Smooth muscle cell (in vitro differentiated cells): ENCODE data around the gene CYP4V2. TPM values are rescaled to one million over a fixed set of nuclear protein-coding genes. Genes with fewer than 3 reads are reported as not detected.

Experiments used
- DNase-seq: peaks from one replicate; lab custom pipeline; 2025; ENCODE audit not compliant: unreplicated experiment; lab: John Stamatoyannopoulos, UW
- H2AFZ ChIP-seq: fragments of 200-600 bp; sonication (generic); 2 replicates; pipeline ENCODE4 v1.6.0; 2016; ENCODE audit warnings: antibody characterized with exemption, low read depth, mild to moderate bottlenecking
- H3F3A ChIP-seq: fragments of 200-600 bp; sonication (generic); 2 replicates; pipeline ENCODE4 v1.6.0; 2017; ENCODE audit warnings: antibody characterized with exemption, low read depth
- H3K27ac ChIP-seq: fragments of 200-600 bp; sonication (generic); 2 replicates; pipeline ENCODE4 v1.5.1; 2016; ENCODE audit warnings: low read depth, mild to moderate bottlenecking
- H3K27me3 ChIP-seq: fragments of 200-600 bp; sonication (generic); 2 replicates; pipeline ENCODE4 v1.6.1; 2016; ENCODE audit warnings: low read depth, mild to moderate bottlenecking
- H3K36me3 ChIP-seq: fragments of 200-600 bp; sonication (generic); 2 replicates; pipeline ENCODE4 v1.5.1; 2016; ENCODE audit warnings: low read depth
- H3K4me1 ChIP-seq: fragments of 200-600 bp; sonication (generic); 2 replicates; pipeline ENCODE4 v1.5.1; 2016; ENCODE audit warnings: low read depth
- H3K4me2 ChIP-seq: fragments of 200-600 bp; sonication (generic); 2 replicates; pipeline ENCODE4 v1.6.0; 2016; ENCODE audit warnings: mild to moderate bottlenecking
- H3K4me3 ChIP-seq: fragments of 200-600 bp; sonication (generic); 2 replicates; pipeline ENCODE4 v1.5.1; 2016; ENCODE audit warnings: mild to moderate bottlenecking
- H3K79me2 ChIP-seq: fragments of 200-600 bp; sonication (generic); 2 replicates; pipeline ENCODE4 v1.6.0; 2016; ENCODE audit warnings: low read depth, mild to moderate bottlenecking
- H3K9ac ChIP-seq: fragments of 200-600 bp; sonication (generic); 2 replicates; pipeline ENCODE4 v1.6.0; 2016; ENCODE audit warnings: low read depth
- H3K9me3 ChIP-seq: fragments of 200-600 bp; sonication (generic); replicated peaks from 2 replicates; pipeline ENCODE4 v1.5.1; 2016; ENCODE audit warnings: low read depth
- H4K20me1 ChIP-seq: fragments of 200-600 bp; sonication (generic); 2 replicates; pipeline ENCODE4 v1.6.0; 2016; ENCODE audit warnings: low read depth
- CTCF ChIP-seq: fragments of 200-600 bp; sonication (generic); IDR thresholded peaks from 2 replicates; pipeline ENCODE4 v1.5.1; 2017; ENCODE audit warnings: borderline replicate concordance, mild to moderate bottlenecking, antibody characterized with exemption; ENCODE audit not compliant: insufficient read depth, poor library complexity, severe bottlenecking
- WGBS: methylation state at CpG from one replicate; pipeline ENCODE4 v1.1.7; 2016; ENCODE audit warnings: low lambda C conversion rate; 5-methylcytosine and 5-hydroxymethylcytosine counted together
- polyA plus RNA-seq: library from polyadenylated mRNA; unstranded; fragments of >200 nt; fragmentation: Nextera tagmentation; extraction: Ambion mirVana; gene quantifications from 2 replicates; pipeline ENCODE4 v1.2.1, GENCODE V29; 2016
- total RNA-seq: library from RNA; depleted of rRNA; stranded (reverse); fragments of >200 nt; gene quantifications from 2 replicates; pipeline ENCODE4 v1.2.3, GENCODE V29; 2014

Gene CYP4V2
- total and polyA plus RNA-seq, 2 experiments from 2014 or later = 0.42 to 3.4 TPM

DNA sequence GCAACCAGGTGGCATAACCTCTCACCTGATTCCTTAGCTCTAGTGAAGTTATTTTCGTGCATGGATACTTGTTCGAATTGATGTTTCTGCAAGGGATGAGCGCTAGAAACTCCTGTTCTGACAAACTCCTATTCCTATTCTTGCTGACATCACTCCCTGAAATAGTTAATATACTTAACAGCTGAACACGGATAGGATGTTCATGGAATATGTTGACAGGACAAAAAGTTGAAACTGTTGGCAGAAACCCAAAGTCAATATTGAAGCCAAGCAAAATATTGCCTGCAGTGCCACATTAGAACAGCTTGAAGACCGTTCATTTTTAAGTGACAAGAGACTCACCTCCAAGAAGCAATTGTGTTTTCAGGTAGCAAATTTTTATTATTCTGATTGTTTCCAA is 35.9 kb downstream of the CYP4V2 start, which contains the start of gene KLKB1:
Gene KLKB1, plus strand, starts transcription at position 287 of the 400 bp plus-strand sequence. CDS start 689 bp downstream, outside the sequence.
- DNase-seq = no peak
- Histone ChIP-seq H3K27me3 (no peaks in the 10 kb centered on the region), H3K79me2 (no peaks in the 10 kb centered on the region), H3K9me3 (no peaks in the 10 kb centered on the region), H3K27ac (no peak within 1 kb of the TSS), H3F3A (no peaks in the 10 kb centered on the region), H3K4me3 (no peak within 1 kb of the TSS), H3K4me2 (no peak within 1 kb of the TSS), H2AFZ (no peak within 1 kb of the TSS), H3K36me3 (no peaks in the 10 kb centered on the region), H3K4me1 (no peaks in the 10 kb centered on the region), H3K9ac (no peak within 1 kb of the TSS), H4K20me1 (no peaks in the 10 kb centered on the region)
- TF ChIP-seq CTCF = no peak
- WGBS = 92% methylated on average over 5 of the region's 5 CpGs

GRCh38 chr4:186227744-186228513 is 36.6 kb downstream of the CYP4V2 start:
- no peaks in the 10 kb centered on the region for H3K79me2 ChIP-seq

DNA sequence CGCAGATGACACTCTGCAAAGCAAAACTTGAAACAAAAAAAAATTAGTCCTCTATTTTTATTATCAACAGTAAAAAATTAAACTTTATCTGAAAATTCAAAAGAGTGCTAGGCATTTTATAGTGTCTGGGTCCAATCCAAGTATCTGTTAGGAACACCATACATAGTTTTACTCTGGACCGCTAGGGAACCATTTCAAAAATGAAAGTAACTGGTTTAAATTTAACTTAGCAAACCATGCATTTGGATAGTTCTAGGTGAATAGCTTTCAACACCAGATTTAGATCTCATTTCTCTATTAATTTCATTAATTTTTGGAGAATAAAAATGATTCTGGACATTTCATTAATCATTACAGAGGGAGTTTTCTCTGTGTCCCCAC is 37.1 kb downstream of the CYP4V2 start:
- no peaks in the 10 kb centered on the region for H3F3A ChIP-seq
- no peak for TF ChIP-seq CTCF
- no peak overlapping the region for H3K27ac ChIP-seq
- 94% methylated on average over 2 of the region's 2 CpGs for WGBS
- H3K4me2 ChIP-seq = no peak overlapping the region
- no peaks in the 10 kb centered on the region for H3K4me1 ChIP-seq
- H2AFZ ChIP-seq = no peak overlapping the region
- H3K9ac ChIP-seq = no peak overlapping the region
- H3K36me3 ChIP-seq = no peaks in the 10 kb centered on the region
- H3K27me3 ChIP-seq = no peaks in the 10 kb centered on the region
- H4K20me1 ChIP-seq = no peaks in the 10 kb centered on the region
- no peak for DNase-seq
- no peak overlapping the region for H3K4me3 ChIP-seq
- H3K79me2 ChIP-seq = no peaks in the 10 kb centered on the region
- H3K9me3 ChIP-seq = no peaks in the 10 kb centered on the region

More at GRCh38 chr4:186227744-186228513, 36.6 kb downstream of the CYP4V2 start:
- Histone ChIP-seq H3K36me3 (no peaks in the 10 kb centered on the region), H2AFZ (no peak overlapping the region), H3K9ac (no peak overlapping the region), H3K9me3 (no peaks in the 10 kb centered on the region), H3K4me1 (no peaks in the 10 kb centered on the region), H3K27me3 (no peaks in the 10 kb centered on the region), H3K4me3 (no peak overlapping the region), H4K20me1 (no peaks in the 10 kb centered on the region), H3F3A (no peaks in the 10 kb centered on the region), H3K4me2 (no peak overlapping the region), H3K27ac (no peak overlapping the region)
- DNase-seq = no peak
- no peak for TF ChIP-seq CTCF
- 80% methylated on average over 2 of the region's 2 CpGs for WGBS

DNA sequence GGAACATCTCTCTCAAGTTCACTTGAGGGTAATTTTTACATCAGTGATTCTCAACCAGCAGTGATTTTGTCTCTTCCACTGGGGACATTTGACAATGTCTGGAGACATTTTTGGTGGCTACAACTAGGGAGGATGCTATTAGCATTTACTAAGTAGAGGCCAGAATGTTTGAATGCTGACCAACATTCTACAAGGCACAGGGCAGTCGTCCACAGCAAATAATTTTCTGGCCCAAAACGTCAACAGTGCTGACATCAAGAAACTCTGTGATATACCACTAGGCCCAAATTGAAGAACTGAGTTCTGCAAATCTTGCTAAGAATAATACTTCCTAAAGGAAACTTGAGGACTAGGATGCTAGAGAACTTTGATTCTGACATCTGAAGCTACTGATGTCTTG is 43.0 kb downstream of the CYP4V2 start:
- 77% methylated on average over 2 of the region's 2 CpGs for WGBS
- no peaks in the 10 kb centered on the region for H4K20me1 ChIP-seq
- H3K27me3 ChIP-seq = no peaks in the 10 kb centered on the region
- H3K4me3 ChIP-seq = no peak overlapping the region
- no peak for TF ChIP-seq CTCF
- H3K79me2 ChIP-seq = no peaks in the 10 kb centered on the region
- no peak overlapping the region for H3K9ac ChIP-seq
- H3F3A ChIP-seq = no peaks in the 10 kb centered on the region
- H2AFZ ChIP-seq = no peak overlapping the region
- H3K36me3 ChIP-seq = no peaks in the 10 kb centered on the region
- DNase-seq = no peak
- H3K4me2 ChIP-seq = no peak overlapping the region
- H3K9me3 ChIP-seq = no peaks in the 10 kb centered on the region
- H3K27ac ChIP-seq = no peak overlapping the region
- no peaks in the 10 kb centered on the region for H3K4me1 ChIP-seq
